BE2C (cell line): ENCODE measurements around the gene ELP1.

Experiments used
- DNase-seq: peaks from one replicate; pipeline ENCODE4 v3.0.0-alpha.2; 2020
- H3K27me3 ChIP-seq: fragments of 250-450 bp; sonication (Bioruptor Pico); 2 replicates; pipeline ENCODE4 v1.5.1; 2020; ENCODE audit warnings: mild to moderate bottlenecking
- H3K36me3 ChIP-seq: fragments of 250-450 bp; sonication (Bioruptor Pico); 2 replicates; pipeline ENCODE4 v1.5.1; 2020; ENCODE audit warnings: mild to moderate bottlenecking
- H3K4me1 ChIP-seq: fragments of 250-450 bp; sonication (Bioruptor Pico); 2 replicates; pipeline ENCODE4 v1.5.1; 2020
- H3K4me3 ChIP-seq: 2 replicates; pipeline ENCODE4 v1.5.1; 2011; ENCODE audit warnings: low read depth, low read length
- H3K9me3 ChIP-seq: fragments of 250-450 bp; sonication (Bioruptor Pico); 2 replicates; pipeline ENCODE4 v1.5.1; 2020
- TF ChIP-seq, protein P1 (sequence below): IDR thresholded peaks from 2 replicates; pipeline ENCODE4 v1.5.1; 2012; ENCODE audit warnings: mild to moderate bottlenecking, low read depth, low read length

The ELP1 gene

DNA sequence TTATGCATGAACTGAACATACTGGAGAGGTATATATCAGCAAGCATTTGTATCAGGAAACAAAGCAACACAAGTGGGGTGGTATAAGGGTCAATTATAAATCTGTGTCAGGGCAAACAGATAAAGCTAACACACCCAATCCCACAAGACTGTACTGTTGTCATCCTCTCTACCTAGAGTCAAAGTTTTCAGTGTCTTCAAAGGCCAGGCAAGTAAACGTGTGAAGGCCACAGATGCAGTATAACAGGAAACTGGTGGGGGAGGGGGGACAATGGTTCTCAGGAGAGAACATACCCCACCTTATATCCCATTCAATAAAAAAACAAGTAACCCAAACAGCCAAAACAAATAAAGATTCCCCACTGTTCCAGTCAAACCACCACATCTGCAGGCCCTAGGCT is 22.1 kb downstream of the ELP1 start:
- no peak for DNase-seq

DNA sequence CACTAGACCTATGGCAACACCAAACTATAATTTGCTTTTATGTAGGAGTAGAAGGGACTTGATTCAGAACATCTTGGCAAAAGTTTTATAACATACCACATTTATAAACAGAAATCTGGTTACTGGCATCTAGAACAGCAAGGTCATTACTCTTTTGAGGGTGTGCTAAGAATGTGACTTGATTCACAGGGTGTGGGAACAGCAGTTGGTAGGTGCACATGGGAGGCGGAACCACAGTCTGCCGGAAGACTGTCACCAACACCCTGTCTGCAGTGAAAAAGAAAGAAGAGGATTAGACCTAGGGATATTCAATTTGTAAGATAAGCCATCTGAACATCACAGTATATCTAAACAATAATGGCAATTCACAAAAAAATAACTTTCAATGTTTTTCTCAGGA is 23.0 kb downstream of the ELP1 start:
- no peaks in the 10 kb centered on the region for H3K4me1 ChIP-seq
- peaks cover 41% of the 10 kb centered on the region for H3K36me3 ChIP-seq
- H3K4me3 ChIP-seq, result no peak overlapping the region
- H3K27me3 ChIP-seq, result no peaks in the 10 kb centered on the region
- no peak for DNase-seq
- H3K9me3 ChIP-seq, result no peaks in the 10 kb centered on the region
- TF ChIP-seq, protein P1, sequence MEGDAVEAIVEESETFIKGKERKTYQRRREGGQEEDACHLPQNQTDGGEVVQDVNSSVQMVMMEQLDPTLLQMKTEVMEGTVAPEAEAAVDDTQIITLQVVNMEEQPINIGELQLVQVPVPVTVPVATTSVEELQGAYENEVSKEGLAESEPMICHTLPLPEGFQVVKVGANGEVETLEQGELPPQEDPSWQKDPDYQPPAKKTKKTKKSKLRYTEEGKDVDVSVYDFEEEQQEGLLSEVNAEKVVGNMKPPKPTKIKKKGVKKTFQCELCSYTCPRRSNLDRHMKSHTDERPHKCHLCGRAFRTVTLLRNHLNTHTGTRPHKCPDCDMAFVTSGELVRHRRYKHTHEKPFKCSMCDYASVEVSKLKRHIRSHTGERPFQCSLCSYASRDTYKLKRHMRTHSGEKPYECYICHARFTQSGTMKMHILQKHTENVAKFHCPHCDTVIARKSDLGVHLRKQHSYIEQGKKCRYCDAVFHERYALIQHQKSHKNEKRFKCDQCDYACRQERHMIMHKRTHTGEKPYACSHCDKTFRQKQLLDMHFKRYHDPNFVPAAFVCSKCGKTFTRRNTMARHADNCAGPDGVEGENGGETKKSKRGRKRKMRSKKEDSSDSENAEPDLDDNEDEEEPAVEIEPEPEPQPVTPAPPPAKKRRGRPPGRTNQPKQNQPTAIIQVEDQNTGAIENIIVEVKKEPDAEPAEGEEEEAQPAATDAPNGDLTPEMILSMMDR, result no peak

More for the DNA sequence above, 22.1 kb downstream of the ELP1 start:
- H3K4me1 ChIP-seq, result no peaks in the 10 kb centered on the region
- TF ChIP-seq, protein P1, result no peak
- no peak overlapping the region for H3K4me3 ChIP-seq
- H3K27me3 ChIP-seq, result no peaks in the 10 kb centered on the region
- H3K36me3 ChIP-seq, result peaks cover 44% of the 10 kb centered on the region
- no peaks in the 10 kb centered on the region for H3K9me3 ChIP-seq

DNA sequence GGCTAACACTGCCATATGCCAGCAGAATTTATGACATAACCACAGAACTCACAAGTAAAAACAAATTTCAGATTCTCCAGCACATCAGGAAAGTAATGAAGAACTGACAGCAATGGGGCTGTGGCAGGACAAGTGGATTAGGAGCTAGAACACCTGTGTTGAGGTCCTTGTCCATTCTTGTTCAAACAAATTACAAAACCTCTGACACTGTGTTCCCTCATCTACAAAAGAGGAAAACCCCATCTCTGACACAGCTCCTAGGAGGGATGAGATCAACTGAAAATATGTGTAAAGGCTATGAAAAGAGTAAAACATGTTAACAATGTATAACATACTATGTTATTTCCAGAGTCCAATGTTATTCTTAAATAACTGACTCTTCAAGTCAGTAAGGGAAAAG is 23.5 kb downstream of the ELP1 start:
- no peaks in the 10 kb centered on the region for H3K9me3 ChIP-seq
- H3K4me1 ChIP-seq, result no peaks in the 10 kb centered on the region
- no peak for DNase-seq
- peaks cover 41% of the 10 kb centered on the region for H3K36me3 ChIP-seq
- TF ChIP-seq, protein P1, result no peak
- H3K27me3 ChIP-seq, result no peaks in the 10 kb centered on the region
- no peak overlapping the region for H3K4me3 ChIP-seq

DNA sequence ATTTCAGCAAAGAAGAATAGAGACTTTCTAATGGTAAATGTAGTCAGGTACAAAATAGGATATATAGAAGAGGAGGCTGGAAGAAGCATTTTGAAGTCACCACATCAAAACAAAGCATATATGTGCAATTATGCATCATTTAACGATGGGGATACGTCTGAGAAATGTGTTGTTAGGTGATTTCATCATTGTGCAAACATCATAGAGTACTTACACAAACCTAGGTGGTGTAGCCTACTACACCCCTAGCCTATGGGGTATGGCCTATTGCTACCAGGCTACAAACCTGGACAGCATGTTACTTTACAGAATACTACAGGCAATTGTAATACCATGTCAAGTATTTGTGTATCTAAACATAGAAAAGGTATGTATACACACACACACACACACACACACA is 28.4 kb downstream of the ELP1 start:
- Histone ChIP-seq H3K4me3 (no peak overlapping the region), H3K4me1 (no peaks in the 10 kb centered on the region), H3K27me3 (no peaks in the 10 kb centered on the region), H3K36me3 (peaks cover 41% of the 10 kb centered on the region), H3K9me3 (no peaks in the 10 kb centered on the region)
- TF ChIP-seq, protein P1, result no peak
- DNase-seq, result no peak

DNA sequence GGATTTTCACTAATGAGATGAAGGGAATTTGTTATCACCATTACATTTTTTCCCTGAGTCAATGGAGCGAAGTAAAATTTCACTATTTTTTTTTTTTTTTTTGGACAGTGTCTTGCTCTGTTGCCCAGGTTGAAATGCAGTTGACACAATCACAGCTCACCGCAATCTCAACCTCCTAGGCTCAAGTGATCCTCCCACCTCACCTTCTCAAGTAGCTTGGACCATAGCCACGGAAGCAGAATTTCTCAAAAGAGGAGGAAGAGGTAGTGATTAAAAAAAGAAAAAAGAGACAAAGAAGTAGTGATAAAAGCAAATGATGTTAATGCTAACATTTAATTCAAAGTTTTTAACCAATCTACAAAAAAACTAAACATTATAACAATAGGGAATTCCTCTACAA is 29.8 kb downstream of the ELP1 start:
- TF ChIP-seq, protein P1, result no peak
- Histone ChIP-seq H3K4me3 (no peak overlapping the region), H3K4me1 (no peaks in the 10 kb centered on the region), H3K27me3 (no peaks in the 10 kb centered on the region), H3K9me3 (no peaks in the 10 kb centered on the region), H3K36me3 (peaks cover 52% of the 10 kb centered on the region)
- no peak for DNase-seq

DNA sequence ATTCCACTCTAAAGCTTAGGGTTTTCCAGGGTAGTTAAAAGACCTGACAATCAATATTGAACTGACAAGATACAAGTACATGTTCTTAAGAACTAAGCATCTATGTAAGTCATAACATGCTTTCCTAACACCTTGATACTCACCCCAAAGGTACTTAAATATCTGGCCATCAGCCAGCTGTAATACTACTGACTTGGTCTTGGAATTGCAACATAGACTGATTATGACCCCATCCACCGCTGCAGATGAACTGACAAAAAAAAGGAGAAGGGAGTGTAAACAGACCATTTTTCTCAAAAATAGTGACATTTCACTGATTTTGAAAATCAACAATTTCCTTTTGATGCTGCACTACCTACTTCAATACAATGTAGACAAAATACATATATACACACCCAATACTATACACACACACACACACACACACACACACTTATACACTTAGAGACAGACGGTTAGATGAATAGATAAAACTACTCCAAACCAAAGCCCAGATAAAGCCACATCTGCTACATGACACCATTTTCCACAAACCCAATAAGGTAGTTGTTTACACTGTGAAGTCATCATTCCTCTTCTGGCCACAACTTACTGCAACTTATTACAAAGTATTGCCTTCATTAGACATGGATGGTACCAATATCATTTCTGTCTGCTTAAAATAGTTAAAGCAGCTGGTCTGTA is 30.4 kb downstream of the ELP1 start:
- Histone ChIP-seq H3K27me3 (no peaks in the 10 kb centered on the region), H3K4me3 (no peak overlapping the region), H3K9me3 (no peaks in the 10 kb centered on the region), H3K4me1 (no peaks in the 10 kb centered on the region), H3K36me3 (peaks cover 56% of the 10 kb centered on the region)
- no peak for DNase-seq
- TF ChIP-seq, protein P1, result no peak
